H1 (cell line): ENCODE data around the gene UNC13C. TPM values are rescaled to one million over a fixed set of nuclear protein-coding genes. Genes with fewer than 3 reads are reported as not detected.

ENCODE experiments used
- CTCF ChIA-PET: fragments of 300-600 bp; sonication (Branson Sonifier 250); formaldehyde crosslinking; loops from one replicate; lab custom pipeline; 2021; ENCODE audit not compliant: partially characterized antibody; lab: Charles Lee
- POLR2A ChIA-PET: fragments of 300-600 bp; sonication (Branson Sonifier 250); formaldehyde crosslinking; loops from one replicate; lab custom pipeline; 2021; ENCODE audit warnings: inconsistent platforms; ENCODE audit not compliant: partially characterized antibody; lab: Charles Lee
- DNase-seq, 2 experiments: peaks; one replicate each; pipeline versions ENCODE4 v3.0.0 to v3.0.0-alpha.2; 2010 to 2022; ENCODE audit warnings: low spot score in 2 of 2, low read depth in 1 of 2, mixed read lengths in 1 of 2
- FAIRE-seq: peaks from 2 replicates; lab custom pipeline; 2011; peaks lifted over from hg19 to GRCh38; lab: Jason Lieb, UNC
- H2AFZ ChIP-seq: 2 replicates; pipeline ENCODE4 v1.8.1; 2012; ENCODE audit warnings: low read length, inconsistent platforms
- H2AK5ac ChIP-seq: 2 replicates; pipeline ENCODE4 v1.6.1; 2013; ENCODE audit warnings: low read depth, low read length
- H2BK120ac ChIP-seq: replicated peaks from 2 replicates; pipeline ENCODE3; 2013; ENCODE audit warnings: low read depth, low read length, inconsistent platforms
- H2BK12ac ChIP-seq: 2 replicates; pipeline ENCODE4 v1.6.1; 2013; ENCODE audit warnings: low read depth, low read length
- H2BK15ac ChIP-seq: 2 replicates; pipeline ENCODE4 v1.6.1; 2013; ENCODE audit warnings: low read length
- H2BK20ac ChIP-seq: 2 replicates; pipeline ENCODE4 v1.6.1; 2013; ENCODE audit warnings: low read length
- H2BK5ac ChIP-seq: 2 replicates; pipeline ENCODE4 v1.6.1; 2013; ENCODE audit warnings: low read depth, low read length
- H3K14ac ChIP-seq: 2 replicates; pipeline ENCODE4 v1.6.1; 2013; ENCODE audit warnings: inconsistent platforms; ENCODE audit not compliant: insufficient read length
- H3K18ac ChIP-seq: 2 replicates; pipeline ENCODE4 v1.6.1; 2013; ENCODE audit warnings: low read length; ENCODE audit errors: extremely low read depth
- H3K23ac ChIP-seq: 2 replicates; pipeline ENCODE4 v1.6.1; 2013; ENCODE audit warnings: inconsistent platforms; ENCODE audit not compliant: insufficient read length
- H3K23me2 ChIP-seq: 2 replicates; pipeline ENCODE4 v1.6.1; 2013; ENCODE audit warnings: low read depth, low read length
- H3K27ac ChIP-seq: 2 replicates; pipeline ENCODE4 v1.6.1; 2011; ENCODE audit warnings: low read depth, low read length, inconsistent platforms
- H3K27me3 ChIP-seq, 4 experiments: replicated peaks in 1 of 4; 1 replicate in 1 of 4; 2 replicates in 3 of 4; pipeline versions ENCODE4 v1.6.1 to v1.8.1; 2011 to 2013; ENCODE audit warnings: low read length in 3 of 4, mild to moderate bottlenecking in 3 of 4, inconsistent platforms in 2 of 4, mixed read lengths in 2 of 4, moderate library complexity in 1 of 4; ENCODE audit not compliant: control insufficient read depth in 3 of 4, insufficient read depth in 3 of 4; ENCODE audit errors: extremely low read depth in 1 of 4
- H3K36me3 ChIP-seq, 4 experiments: 2 replicates each; pipeline versions ENCODE4 v1.6.1 to v1.8.1; 2011 to 2013; ENCODE audit warnings: mild to moderate bottlenecking in 4 of 4, low read length in 3 of 4, moderate library complexity in 2 of 4, control low read depth in 1 of 4, inconsistent platforms in 1 of 4; ENCODE audit not compliant: insufficient read depth in 4 of 4, control insufficient read depth in 2 of 4
- H3K4ac ChIP-seq: replicated peaks from 2 replicates; pipeline ENCODE3; 2013; ENCODE audit warnings: low read length, low read depth, mixed read lengths, inconsistent platforms; ENCODE audit not compliant: insufficient read length
- H3K4me1 ChIP-seq, 4 experiments: replicated peaks in 1 of 4; 1 replicate in 1 of 4; 2 replicates in 3 of 4; pipeline versions ENCODE4 v1.6.1 to v1.8.1; 2011 to 2013; ENCODE audit warnings: low read length in 3 of 4, inconsistent platforms in 2 of 4, mixed read lengths in 1 of 4; ENCODE audit not compliant: insufficient read depth in 4 of 4, control insufficient read depth in 3 of 4
- H3K4me2 ChIP-seq, 2 experiments: 2 replicates each; pipeline versions ENCODE4 v1.6.1 to v1.8.1; 2011 to 2013; ENCODE audit warnings: low read depth in 2 of 2, low read length in 2 of 2, control low read depth in 1 of 2, inconsistent platforms in 1 of 2, mild to moderate bottlenecking in 1 of 2; ENCODE audit not compliant: insufficient read depth in 1 of 2
- H3K4me3 ChIP-seq, 4 experiments: fragments of 200-600, 300-600 bp in 1 of 4; sonication (generic), shearing (Covaris generic), sonication (Bioruptor Twin) in 1 of 4; 2 replicates each; pipeline versions ENCODE4 v1.5.1 to v1.8.1; 2011 to 2016; ENCODE audit warnings: low read length in 4 of 4, low read depth in 3 of 4, control low read depth in 2 of 4, inconsistent platforms in 2 of 4, mild to moderate bottlenecking in 2 of 4, mixed read lengths in 1 of 4, moderate library complexity in 1 of 4; ENCODE audit not compliant: insufficient read depth in 2 of 4; ENCODE audit errors: extremely low read depth in 1 of 4
- H3K56ac ChIP-seq: replicated peaks from 2 replicates; pipeline ENCODE3; 2013; ENCODE audit warnings: low read depth, mild to moderate bottlenecking, mixed read lengths, low read length, inconsistent platforms; ENCODE audit not compliant: insufficient read length
- H3K79me1 ChIP-seq: 2 replicates; pipeline ENCODE4 v1.6.1; 2013; ENCODE audit warnings: low read depth, low read length, control low read depth
- H3K79me2 ChIP-seq, 2 experiments: 2 replicates each; pipeline versions ENCODE4 v1.6.1 to v1.8.1; 2012 to 2013; ENCODE audit warnings: low read length in 2 of 2, mild to moderate bottlenecking in 2 of 2, inconsistent platforms in 1 of 2; ENCODE audit not compliant: insufficient read depth in 2 of 2, control insufficient read depth in 1 of 2
- H3K9ac ChIP-seq, 4 experiments: replicated peaks in 1 of 4; 1 replicate in 1 of 4; 2 replicates in 3 of 4; pipeline versions ENCODE4 v1.6.1 to v1.8.1; 2011 to 2013; ENCODE audit warnings: low read depth in 3 of 4, low read length in 3 of 4, control low read depth in 2 of 4, mild to moderate bottlenecking in 2 of 4, moderate library complexity in 2 of 4, inconsistent platforms in 1 of 4; ENCODE audit errors: extremely low read depth in 1 of 4
- H3K9me3 ChIP-seq, 2 experiments: 2 replicates each; pipeline versions ENCODE4 v1.6.1 to v1.8.1; 2012 to 2013; ENCODE audit warnings: mild to moderate bottlenecking in 2 of 2, moderate library complexity in 2 of 2, control low read depth in 1 of 2, inconsistent platforms in 1 of 2, low read depth in 1 of 2, low read length in 1 of 2, mixed read lengths in 1 of 2; ENCODE audit not compliant: insufficient read depth in 2 of 2
- H4K20me1 ChIP-seq, 2 experiments: replicated peaks in 1 of 2; 2 replicates each; pipeline versions ENCODE3 to v1.8.1; 2011 to 2013; ENCODE audit warnings: inconsistent platforms in 2 of 2, low read length in 2 of 2, mild to moderate bottlenecking in 1 of 2; ENCODE audit not compliant: insufficient read depth in 2 of 2, control insufficient read depth in 1 of 2
- H4K5ac ChIP-seq: 2 replicates; pipeline ENCODE4 v1.6.1; 2013; ENCODE audit warnings: low read length, low read depth, mixed read lengths, inconsistent platforms; ENCODE audit not compliant: insufficient read length
- H4K8ac ChIP-seq: 2 replicates; pipeline ENCODE4 v1.8.0; 2013; ENCODE audit warnings: mild to moderate bottlenecking, moderate library complexity, low read length, inconsistent platforms; ENCODE audit not compliant: insufficient read depth; ENCODE audit errors: extremely low read depth
- H4K91ac ChIP-seq: replicated peaks from 2 replicates; pipeline ENCODE3; 2013; ENCODE audit warnings: low read length, mixed read lengths, inconsistent platforms; ENCODE audit not compliant: insufficient read length
- CBX5 ChIP-seq: fragments of 300-800, 300-1000 bp; sonication (generic); IDR thresholded peaks from 2 replicates; pipeline ENCODE4 v1.7.1; 2016; ENCODE audit warnings: antibody characterized with exemption, low read length, low read depth
- CHD2 ChIP-seq: IDR thresholded peaks from 2 replicates; pipeline ENCODE4 v1.6.1; 2012; ENCODE audit warnings: low read length, improper control_type of control experiment
- CREB1 ChIP-seq: IDR thresholded peaks from 2 replicates; pipeline ENCODE4 v1.6.1; 2012; ENCODE audit warnings: inconsistent platforms
- CTCF ChIP-seq, 3 experiments: IDR thresholded peaks; 1 replicate in 2 of 3; 2 replicates in 1 of 3; pipeline versions ENCODE4 v1.5.1 to v1.6.1; 2011; ENCODE audit warnings: low read length in 3 of 3, mild to moderate bottlenecking in 3 of 3, inconsistent platforms in 2 of 3, low read depth in 1 of 3, moderate library complexity in 1 of 3; ENCODE audit not compliant: insufficient read depth in 1 of 3; ENCODE audit errors: control extremely low read depth in 1 of 3
- EGR1 ChIP-seq: IDR thresholded peaks from 2 replicates; pipeline ENCODE4 v1.6.1; 2011; ENCODE audit warnings: low read depth, low read length, borderline replicate concordance
- GTF2F1 ChIP-seq: IDR thresholded peaks from 2 replicates; pipeline ENCODE4 v1.6.1; 2012; ENCODE audit warnings: low read depth, low read length, improper control_type of control experiment, borderline replicate concordance
- POLR2A ChIP-seq, 2 experiments: IDR thresholded peaks; 1 replicate in 1 of 2; 2 replicates in 1 of 2; pipeline ENCODE4 v1.6.1; 2011; ENCODE audit warnings: low read depth in 2 of 2, low read length in 2 of 2, mild to moderate bottlenecking in 2 of 2; ENCODE audit errors: control extremely low read depth in 1 of 2
- POU5F1 ChIP-seq: IDR thresholded peaks from 2 replicates; pipeline ENCODE4 v1.6.1; 2011; ENCODE audit warnings: low read depth, mild to moderate bottlenecking, low read length, moderate library complexity
- RXRA ChIP-seq: IDR thresholded peaks from 2 replicates; pipeline ENCODE4 v1.6.1; 2011; ENCODE audit warnings: low read depth, mild to moderate bottlenecking, low read length, moderate library complexity; ENCODE audit not compliant: insufficient read depth
- SP1 ChIP-seq: IDR thresholded peaks from 2 replicates; pipeline ENCODE4 v1.6.1; 2011; ENCODE audit warnings: low read depth, low read length
- TBP ChIP-seq: IDR thresholded peaks from 2 replicates; pipeline ENCODE4 v1.6.1; 2011; ENCODE audit warnings: low read depth, low read length, improper control_type of control experiment
- USF2 ChIP-seq: IDR thresholded peaks from 2 replicates; pipeline ENCODE4 v1.6.1; 2011; ENCODE audit warnings: low read length, improper control_type of control experiment
- YY1 ChIP-seq: IDR thresholded peaks from 2 replicates; pipeline ENCODE4 v1.6.1; 2011; ENCODE audit warnings: low read depth, mild to moderate bottlenecking, low read length
- WGBS, 2 experiments: shearing (Covaris generic) in 1 of 2; methylation state at CpG; one replicate each; pipeline versions ENCODE4 v1.1.6 to v1.1.7; 2013 to 2015; ENCODE audit warnings: low lambda C conversion rate in 2 of 2, mixed read lengths in 2 of 2, inconsistent platforms in 1 of 2, low coverage in 1 of 2, missing lambda C conversion rate in 1 of 2; ENCODE audit not compliant: insufficient replicate concordance in 2 of 2, insufficient coverage in 1 of 2, insufficient read length in 1 of 2; ENCODE audit errors: extremely low coverage in 1 of 2, missing lambda C conversion rate in 1 of 2; 5-methylcytosine and 5-hydroxymethylcytosine counted together
- polyA plus RNA-seq, 7 experiments: library from polyadenylated mRNA; depleted of rRNA in 3 of 7; stranded (reverse) in 5 of 7; unstranded in 2 of 7; fragments of >200 nt in 5 of 7; fragments of 200-250 nt in 2 of 7; gene quantifications; 1 replicate in 5 of 7; 2 replicates in 1 of 7; 4 replicates in 1 of 7; pipeline versions ENCODE4 v1.2.1 to v1.2.3, GENCODE V29; 2011 to 2013; ENCODE audit warnings: missing spikeins in 2 of 7, mixed read lengths in 2 of 7
- total RNA-seq: library from RNA; stranded (reverse); fragmentation: NEBNext Ultra II Directional; extraction: Animal tissue kit (Norgen Biotek cat#: 25700); gene quantifications from 2 replicates; pipeline ENCODE4 v1.2.1, GENCODE V29; 2021

The UNC13C gene
- total and polyA plus RNA-seq, 2 of the 8 experiments (the other 6 are each of a cell fraction or from before 2014, with no cell fraction given), result 0.02 to 0.13 TPM

GRCh38 chr15:54517366-54517765, 539.1 kb downstream of the UNC13C start:
- Histone ChIP-seq H2BK20ac (no peak overlapping the region), H3K4me2 (no peak overlapping the region), H2BK15ac (no peak overlapping the region), H3K79me2 (no peaks in the 10 kb centered on the region), H3K36me3 (no peaks in the 10 kb centered on the region), H3K23ac (no peak overlapping the region), H3K56ac (no peak overlapping the region), H3K79me1 (no peaks in the 10 kb centered on the region), H3K18ac (no peak overlapping the region), H3K27me3 (peaks cover 0 to 1% (median 0%) of the 10 kb centered on the region in 4 experiments; a peak in 1 of 7 replicates), H3K23me2 (no peaks in the 10 kb centered on the region), H2AFZ (no peak overlapping the region), H3K9me3 (peaks cover 7% of the 10 kb centered on the region in 2 experiments), H3K14ac (no peak overlapping the region), H4K8ac (no peak overlapping the region), H3K4me1 (no peaks in the 10 kb centered on the region; a peak in 1 of 7 replicates), H3K27ac (no peak overlapping the region), H2BK5ac (no peak overlapping the region), H2BK12ac (no peak overlapping the region), H3K4me3 (no peak overlapping the region), H4K5ac (no peak overlapping the region), H2AK5ac (no peak overlapping the region), H2BK120ac (no peak overlapping the region), H3K4ac (no peak overlapping the region), H3K9ac (no peak overlapping the region), H4K91ac (no peak overlapping the region), H4K20me1 (no peaks in the 10 kb centered on the region)
- WGBS, 2 experiments, result 79% methylated on average over 2 of the region's 2 CpGs; no CpG with 5 or more reads in 1 of the 2 experiments
- FAIRE-seq, result no peak
- ChIA-PET POLR2A (no interaction called here), CTCF (no interaction called here)
- no peak for DNase-seq
- TF ChIP-seq USF2, result no peak
- no peak for TF ChIP-seq CBX5
- no peak for TF ChIP-seq YY1
- no peak for TF ChIP-seq TBP
- no peak for TF ChIP-seq CHD2
- no peak for TF ChIP-seq EGR1
- TF ChIP-seq RXRA, result no peak
- no peak for TF ChIP-seq SP1
- TF ChIP-seq CREB1, result no peak
- TF ChIP-seq POU5F1, result no peak
- no peak for TF ChIP-seq POLR2A (IDR thresholded peaks at IDR 0.05; ENCODE audit: control extremely low read depth in 1 of 2, low read depth in 2 of 2, low read length in 2 of 2)
- TF ChIP-seq GTF2F1, result no peak
- no peak for TF ChIP-seq CTCF (IDR thresholded peaks at IDR 0.05; ENCODE audit: control extremely low read depth in 1 of 3, insufficient read depth in 1 of 3, low read depth in 1 of 3, low read length in 3 of 3)
